SH-SY5Y (cell line): ENCODE results near the gene NEU4.

Experiments used
- GATA2 ChIP-seq: IDR thresholded peaks from 2 replicates; pipeline ENCODE4 v1.6.1; 2011; ENCODE audit warnings: mild to moderate bottlenecking, low read depth, low read length
- GATA3 ChIP-seq: IDR thresholded peaks from 2 replicates; pipeline ENCODE4 v1.6.1; 2011; ENCODE audit warnings: low read depth, mild to moderate bottlenecking, low read length, moderate library complexity

DNA sequence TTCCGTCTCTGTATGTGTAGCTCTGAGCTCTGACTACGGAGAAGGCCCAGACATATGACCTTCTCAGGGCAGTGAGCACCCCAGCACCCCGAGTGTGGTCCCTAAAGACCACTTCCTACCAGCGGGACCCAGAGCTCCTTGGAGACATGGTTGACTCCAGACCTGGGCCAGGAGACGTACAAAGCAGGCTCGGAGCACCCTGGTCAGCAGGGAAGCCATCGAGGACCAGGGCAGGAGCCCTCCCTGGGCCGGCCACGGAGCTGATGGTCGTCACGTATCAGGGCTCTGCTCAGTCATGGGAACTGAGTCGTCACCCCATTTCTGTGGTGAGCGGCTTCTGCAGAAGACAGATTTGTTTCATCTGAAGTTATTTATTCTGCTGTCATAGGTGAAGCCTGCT, 12.8 kb upstream of the NEU4 start:
- TF ChIP-seq GATA2, result no peak
- TF ChIP-seq GATA3, result no peak
